ENCODE data around the gene ABCA5.

The ABCA5 gene

DNA sequence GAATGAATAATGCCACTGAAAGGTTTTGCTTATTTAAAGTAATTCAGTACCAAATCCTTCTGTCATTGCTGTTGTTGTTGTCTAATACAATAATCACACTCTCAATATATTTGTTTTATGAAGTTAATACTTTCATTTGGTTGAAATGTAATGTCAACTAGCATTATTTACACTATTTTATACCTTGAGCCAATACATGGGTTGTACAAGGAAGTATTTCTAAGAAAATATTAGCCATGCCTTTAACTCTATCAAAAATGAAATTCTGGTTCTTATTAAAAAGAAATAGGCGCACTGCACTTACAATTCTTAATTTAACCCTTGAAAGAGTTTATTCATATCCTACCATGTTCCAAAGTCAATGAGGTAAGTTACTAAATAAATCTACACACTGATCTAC is 80.7 kb downstream of the ABCA5 start:
- Histone ChIP-seq H3K4me1 (ENCODE audit: insufficient read depth, low read length) (no peaks in the 10 kb centered on the region), H3K4me3 (ENCODE audit: low read length) (no peak overlapping the region), H3K9ac (ENCODE audit: low read depth, low read length) (no peak overlapping the region), H3K9me3 (ENCODE audit: insufficient read depth, low read depth, low read length) (no peaks in the 10 kb centered on the region), H3K27ac (ENCODE audit: low read length) (no peak overlapping the region), H3K36me3 (ENCODE audit: insufficient read depth, low read depth, low read length) (no peaks in the 10 kb centered on the region), H3K27me3 (ENCODE audit: insufficient read depth, low read length) (no peaks in the 10 kb centered on the region)

GRCh38 chr17:69245617-69246016 is 81.3 kb downstream of the ABCA5 start:
- H3K9me3 ChIP-seq (ENCODE audit: insufficient read depth, low read depth, low read length), result no peaks in the 10 kb centered on the region
- no peak overlapping the region for H3K4me3 ChIP-seq (ENCODE audit: low read length)
- no peak overlapping the region for H3K9ac ChIP-seq (ENCODE audit: low read depth, low read length)
- H3K36me3 ChIP-seq (ENCODE audit: insufficient read depth, low read depth, low read length), result no peaks in the 10 kb centered on the region
- H3K4me1 ChIP-seq (ENCODE audit: insufficient read depth, low read length), result no peaks in the 10 kb centered on the region
- no peaks in the 10 kb centered on the region for H3K27me3 ChIP-seq (ENCODE audit: insufficient read depth, low read length)
- no peak overlapping the region for H3K27ac ChIP-seq (ENCODE audit: low read length)

DNA sequence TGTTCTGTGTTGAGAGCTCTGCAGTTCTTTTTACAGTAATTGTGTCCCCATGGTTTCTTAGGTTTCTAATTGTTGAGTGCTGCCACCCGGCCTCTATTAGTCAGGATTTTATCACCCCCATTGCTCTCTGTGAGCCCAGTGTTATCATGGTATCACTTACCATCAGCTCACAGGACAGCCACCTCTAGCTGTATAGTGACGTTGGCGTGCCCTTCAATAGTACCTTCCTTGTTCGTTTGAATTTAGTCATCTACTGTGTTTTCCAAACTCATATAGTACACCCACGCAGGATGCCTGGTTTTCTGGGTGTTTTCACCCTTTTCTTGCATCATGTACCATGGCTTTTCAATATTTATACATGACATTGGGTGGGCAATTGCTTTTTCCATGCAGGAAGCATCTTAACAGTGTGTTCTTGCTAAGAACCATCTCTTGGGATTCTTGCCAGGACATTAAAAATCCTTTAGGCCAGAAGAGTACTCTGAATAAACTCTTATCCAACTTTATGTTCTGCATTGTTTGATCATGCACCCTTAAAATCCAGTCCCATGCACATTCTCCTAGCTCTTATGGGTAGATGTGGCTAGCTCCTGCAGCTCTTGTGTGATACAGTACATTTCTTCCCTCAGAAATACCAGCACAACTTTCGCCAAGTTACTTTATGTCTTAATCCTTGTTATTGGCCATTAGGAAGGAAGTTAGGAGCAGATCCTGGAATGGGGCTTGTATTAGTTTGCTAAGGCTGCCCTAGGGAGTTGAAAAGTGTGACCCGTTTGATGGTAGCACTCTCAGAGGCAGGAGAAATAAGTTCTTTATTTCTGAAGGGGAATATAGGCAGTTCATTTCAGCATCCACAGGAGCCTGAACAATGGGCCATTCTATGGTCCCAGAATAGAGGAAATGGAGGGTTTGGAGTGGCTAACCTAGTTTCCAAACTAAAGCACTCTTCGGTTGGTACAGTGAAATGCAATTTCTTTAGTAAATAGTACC is 87.0 kb downstream of the ABCA5 start:
- H3K9me3 ChIP-seq (ENCODE audit: insufficient read depth, low read depth, low read length), result no peaks in the 10 kb centered on the region
- H3K27ac ChIP-seq (ENCODE audit: low read length), result no peak overlapping the region
- no peak overlapping the region for H3K4me3 ChIP-seq (ENCODE audit: low read length)
- H3K9ac ChIP-seq (ENCODE audit: low read depth, low read length), result no peak overlapping the region
- no peaks in the 10 kb centered on the region for H3K4me1 ChIP-seq (ENCODE audit: insufficient read depth, low read length)
- H3K36me3 ChIP-seq (ENCODE audit: insufficient read depth, low read depth, low read length), result no peaks in the 10 kb centered on the region
- no peaks in the 10 kb centered on the region for H3K27me3 ChIP-seq (ENCODE audit: insufficient read depth, low read length)

- H3K4me1 ChIP-seq (ENCODE audit: insufficient read depth, low read length), result no peaks in the 10 kb centered on the region
- no peak overlapping the region for H3K4me3 ChIP-seq (ENCODE audit: low read length)
- H3K9me3 ChIP-seq (ENCODE audit: insufficient read depth, low read depth, low read length), result no peaks in the 10 kb centered on the region; the same call in 1 of the 2 replicates
- no peaks in the 10 kb centered on the region for H3K36me3 ChIP-seq (ENCODE audit: insufficient read depth, low read depth, low read length)
- no peak overlapping the region for H3K27ac ChIP-seq (ENCODE audit: low read length)
- H3K9ac ChIP-seq (ENCODE audit: low read depth, low read length), result no peak overlapping the region
- no peaks in the 10 kb centered on the region for H3K27me3 ChIP-seq (ENCODE audit: insufficient read depth, low read length)
Observed at GRCh38 chr17:69236946-69237345, 90.0 kb downstream of the ABCA5 start.

- no peak overlapping the region for H3K27ac ChIP-seq (ENCODE audit: low read length)
- H3K4me1 ChIP-seq (ENCODE audit: insufficient read depth, low read length), result no peaks in the 10 kb centered on the region
- no peaks in the 10 kb centered on the region for H3K27me3 ChIP-seq (ENCODE audit: insufficient read depth, low read length)
- no peak overlapping the region for H3K4me3 ChIP-seq (ENCODE audit: low read length)
- H3K9me3 ChIP-seq (ENCODE audit: insufficient read depth, low read depth, low read length), result no peaks in the 10 kb centered on the region; the same call in 1 of the 2 replicates
- H3K9ac ChIP-seq (ENCODE audit: low read depth, low read length), result no peak overlapping the region
- no peaks in the 10 kb centered on the region for H3K36me3 ChIP-seq (ENCODE audit: insufficient read depth, low read depth, low read length)
Observed at GRCh38 chr17:69236464-69236863, 90.5 kb downstream of the ABCA5 start.

GRCh38 chr17:69235338-69236058 is 91.4 kb downstream of the ABCA5 start:
- Histone ChIP-seq H3K27ac (ENCODE audit: low read length) (no peak overlapping the region), H3K36me3 (ENCODE audit: insufficient read depth, low read depth, low read length) (no peaks in the 10 kb centered on the region), H3K27me3 (ENCODE audit: insufficient read depth, low read length) (no peaks in the 10 kb centered on the region), H3K9ac (ENCODE audit: low read depth, low read length) (no peak overlapping the region), H3K4me3 (ENCODE audit: low read length) (no peak overlapping the region), H3K4me1 (ENCODE audit: insufficient read depth, low read length) (no peaks in the 10 kb centered on the region), H3K9me3 (ENCODE audit: insufficient read depth, low read depth, low read length) (no peaks in the 10 kb centered on the region; the same call in 1 of the 2 replicates)

DNA sequence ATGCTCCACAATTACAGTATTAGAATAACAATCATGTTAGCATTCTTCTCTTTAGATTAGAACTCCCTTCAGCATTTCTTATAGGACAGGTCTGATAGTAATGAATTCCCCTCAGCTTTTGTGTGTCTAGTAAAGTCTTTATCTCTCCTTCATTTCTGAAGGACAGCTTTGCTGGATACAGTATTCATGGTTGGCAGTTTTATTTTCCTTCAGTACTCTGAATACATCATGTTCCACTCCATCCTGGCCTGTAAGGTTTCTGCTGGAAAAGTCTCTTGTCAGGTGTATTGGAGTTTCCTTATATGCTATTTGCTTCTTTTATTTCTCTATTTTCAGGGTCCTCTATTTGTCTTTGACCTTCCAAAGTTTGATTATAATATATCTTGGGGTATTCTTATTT is 94.3 kb downstream of the ABCA5 start:
- Histone ChIP-seq H3K27ac (ENCODE audit: low read length) (no peak overlapping the region), H3K36me3 (ENCODE audit: insufficient read depth, low read depth, low read length) (no peaks in the 10 kb centered on the region), H3K4me1 (ENCODE audit: insufficient read depth, low read length) (no peaks in the 10 kb centered on the region), H3K4me3 (ENCODE audit: low read length) (no peak overlapping the region), H3K27me3 (ENCODE audit: insufficient read depth, low read length) (no peaks in the 10 kb centered on the region), H3K9me3 (ENCODE audit: insufficient read depth, low read depth, low read length) (no peaks in the 10 kb centered on the region; the same call in 1 of the 2 replicates), H3K9ac (ENCODE audit: low read depth, low read length) (no peak overlapping the region)

- Histone ChIP-seq H3K9ac (ENCODE audit: low read depth, low read length) (no peak overlapping the region), H3K4me1 (ENCODE audit: insufficient read depth, low read length) (no peaks in the 10 kb centered on the region), H3K9me3 (ENCODE audit: insufficient read depth, low read depth, low read length) (no peaks in the 10 kb centered on the region; the same call in 1 of the 2 replicates), H3K27me3 (ENCODE audit: insufficient read depth, low read length) (no peaks in the 10 kb centered on the region), H3K36me3 (ENCODE audit: insufficient read depth, low read depth, low read length) (no peaks in the 10 kb centered on the region), H3K4me3 (ENCODE audit: low read length) (no peak overlapping the region), H3K27ac (ENCODE audit: low read length) (no peak overlapping the region)
Observed at GRCh38 chr17:69231521-69231920, 95.4 kb downstream of the ABCA5 start.

- no peaks in the 10 kb centered on the region; the same call in 1 of the 2 replicates for H3K9me3 ChIP-seq (ENCODE audit: insufficient read depth, low read depth, low read length)
- no peaks in the 10 kb centered on the region for H3K36me3 ChIP-seq (ENCODE audit: insufficient read depth, low read depth, low read length)
- no peak overlapping the region for H3K27ac ChIP-seq (ENCODE audit: low read length)
- H3K4me1 ChIP-seq (ENCODE audit: insufficient read depth, low read length), result no peaks in the 10 kb centered on the region
- no peaks in the 10 kb centered on the region for H3K27me3 ChIP-seq (ENCODE audit: insufficient read depth, low read length)
- H3K4me3 ChIP-seq (ENCODE audit: low read length), result no peak overlapping the region
- no peak overlapping the region for H3K9ac ChIP-seq (ENCODE audit: low read depth, low read length)
Observed at GRCh38 chr17:69230939-69231338, 96.0 kb downstream of the ABCA5 start.

GRCh38 chr17:69228576-69228975 is 98.4 kb downstream of the ABCA5 start, which contains the start of gene ABCA10:
TSS of gene ABCA10 (minus strand) at chr17:69228824. CDS start at chr17:69225358, 3,466 bp downstream.
- Histone ChIP-seq H3K36me3 (ENCODE audit: insufficient read depth, low read depth, low read length) (no peaks in the 10 kb centered on the region), H3K27ac (ENCODE audit: low read length) (no peak within 1 kb of the TSS), H3K9me3 (ENCODE audit: insufficient read depth, low read depth, low read length) (no peaks in the 10 kb centered on the region; the same call in 1 of the 2 replicates), H3K9ac (ENCODE audit: low read depth, low read length) (no peak within 1 kb of the TSS), H3K27me3 (ENCODE audit: insufficient read depth, low read length) (no peaks in the 10 kb centered on the region), H3K4me1 (ENCODE audit: insufficient read depth, low read length) (no peaks in the 10 kb centered on the region), H3K4me3 (ENCODE audit: low read length) (no peak within 1 kb of the TSS)

GRCh38 chr17:69228018-69228417 is 98.9 kb downstream of the ABCA5 start:
- H3K27me3 ChIP-seq (ENCODE audit: insufficient read depth, low read length), result no peaks in the 10 kb centered on the region
- H3K27ac ChIP-seq (ENCODE audit: low read length), result no peak overlapping the region
- no peaks in the 10 kb centered on the region for H3K4me1 ChIP-seq (ENCODE audit: insufficient read depth, low read length)
- H3K36me3 ChIP-seq (ENCODE audit: insufficient read depth, low read depth, low read length), result no peaks in the 10 kb centered on the region
- H3K9ac ChIP-seq (ENCODE audit: low read depth, low read length), result no peak overlapping the region
- no peaks in the 10 kb centered on the region for H3K9me3 ChIP-seq (ENCODE audit: insufficient read depth, low read depth, low read length)
- H3K4me3 ChIP-seq (ENCODE audit: low read length), result no peak overlapping the region

Data from iPS-20b (cell line).